Lower leg skin (tissue), 3 donors: Measurements from ENCODE around the gene PIF1.

ENCODE experiments used
- POLR2A ChIP-seq, 2 donors: fragments of 450-650 bp; IDR thresholded peaks; one replicate each; pipeline ENCODE4 v1.6.1; 2016 to 2017; ENCODE audit warnings: antibody characterized with exemption in 2 of 2, mild to moderate bottlenecking in 1 of 2, moderate library complexity in 1 of 2
- TF ChIP-seq, protein P1 (sequence below), 3 donors: fragments of 450-650 bp; IDR thresholded peaks; one replicate each; pipeline ENCODE4 v1.5.1; 2016; ENCODE audit warnings: antibody characterized with exemption in 3 of 3, mild to moderate bottlenecking in 3 of 3, moderate library complexity in 2 of 3

GRCh38 chr15:64858021-64858575 lies 32.7 kb upstream of the PIF1 start:
- TF ChIP-seq, protein P1, sequence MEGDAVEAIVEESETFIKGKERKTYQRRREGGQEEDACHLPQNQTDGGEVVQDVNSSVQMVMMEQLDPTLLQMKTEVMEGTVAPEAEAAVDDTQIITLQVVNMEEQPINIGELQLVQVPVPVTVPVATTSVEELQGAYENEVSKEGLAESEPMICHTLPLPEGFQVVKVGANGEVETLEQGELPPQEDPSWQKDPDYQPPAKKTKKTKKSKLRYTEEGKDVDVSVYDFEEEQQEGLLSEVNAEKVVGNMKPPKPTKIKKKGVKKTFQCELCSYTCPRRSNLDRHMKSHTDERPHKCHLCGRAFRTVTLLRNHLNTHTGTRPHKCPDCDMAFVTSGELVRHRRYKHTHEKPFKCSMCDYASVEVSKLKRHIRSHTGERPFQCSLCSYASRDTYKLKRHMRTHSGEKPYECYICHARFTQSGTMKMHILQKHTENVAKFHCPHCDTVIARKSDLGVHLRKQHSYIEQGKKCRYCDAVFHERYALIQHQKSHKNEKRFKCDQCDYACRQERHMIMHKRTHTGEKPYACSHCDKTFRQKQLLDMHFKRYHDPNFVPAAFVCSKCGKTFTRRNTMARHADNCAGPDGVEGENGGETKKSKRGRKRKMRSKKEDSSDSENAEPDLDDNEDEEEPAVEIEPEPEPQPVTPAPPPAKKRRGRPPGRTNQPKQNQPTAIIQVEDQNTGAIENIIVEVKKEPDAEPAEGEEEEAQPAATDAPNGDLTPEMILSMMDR (IDR thresholded peaks at IDR 0.05), result no peak
- TF ChIP-seq POLR2A (IDR thresholded peaks at IDR 0.05), result no peak
